Common myeloid progenitor, CD34-positive (primary cell): ENCODE data around the gene PSMD9.

Experiments
- CTCF ChIA-PET: fragments of 350-600 bp; sonication (Branson Sonifier 250); formaldehyde crosslinking; loops from one replicate; lab custom pipeline; 2021; ENCODE audit warnings: antibody characterized with exemption; lab: Charles Lee
- POLR2A ChIA-PET: fragments of 350-600 bp; sonication (Branson Sonifier 250); formaldehyde crosslinking; loops from one replicate; lab custom pipeline; 2021; ENCODE audit warnings: antibody characterized with exemption; lab: Charles Lee
- DNase-seq, 3 donors: peaks; one replicate each; pipeline versions ENCODE4 v3.0.0 to v3.0.0-alpha.2; 2013
- H3K27ac ChIP-seq, 2 experiments: 1 replicate in 1 of 2; 2 replicates in 1 of 2; pipeline ENCODE4 v1.7.0; 2013; ENCODE audit warnings: inconsistent platforms in 2 of 2, low read length in 2 of 2, mild to moderate bottlenecking in 2 of 2, low read depth in 1 of 2, moderate library complexity in 1 of 2; ENCODE audit not compliant: severe bottlenecking in 2 of 2, insufficient read depth in 1 of 2, poor library complexity in 1 of 2
- H3K27me3 ChIP-seq, 5 experiments: replicated peaks in 2 of 5; 1 replicate in 3 of 5; 2 replicates in 2 of 5; pipeline versions ENCODE4 v1.6.1 to v1.7.0; 2013; ENCODE audit warnings: low read length in 4 of 5, mild to moderate bottlenecking in 2 of 5, moderate library complexity in 2 of 5, inconsistent platforms in 1 of 5; ENCODE audit not compliant: insufficient read depth in 5 of 5, control insufficient read depth in 4 of 5
- H3K36me3 ChIP-seq, 4 experiments: 1 replicate in 2 of 4; 2 replicates in 2 of 4; pipeline versions ENCODE4 v1.6.1 to v1.7.0; 2013; ENCODE audit warnings: low read length in 3 of 4, control low read depth in 1 of 4, mild to moderate bottlenecking in 1 of 4; ENCODE audit not compliant: control insufficient read depth in 4 of 4, insufficient read depth in 4 of 4
- H3K4me1 ChIP-seq, 4 experiments: 1 replicate in 3 of 4; 2 replicates in 1 of 4; pipeline versions ENCODE4 v1.6.1 to v1.7.1; 2013; ENCODE audit warnings: low read length in 3 of 4, mild to moderate bottlenecking in 3 of 4, control low read depth in 1 of 4, inconsistent platforms in 1 of 4, moderate library complexity in 1 of 4; ENCODE audit not compliant: control insufficient read depth in 4 of 4, insufficient read depth in 4 of 4; ENCODE audit errors: control extremely low read depth in 1 of 4
- H3K4me3 ChIP-seq, 7 experiments: 1 replicate in 4 of 7; 2 replicates in 3 of 7; pipeline versions ENCODE4 v1.5.1 to v1.7.0; 2013; ENCODE audit warnings: mild to moderate bottlenecking in 7 of 7, low read length in 6 of 7, moderate library complexity in 6 of 7, inconsistent platforms in 2 of 7, low read depth in 2 of 7, control low read depth in 1 of 7; ENCODE audit not compliant: insufficient read depth in 4 of 7, control insufficient read depth in 1 of 7; ENCODE audit errors: extremely low read depth in 1 of 7
- H3K9me3 ChIP-seq, 5 experiments: 1 replicate in 4 of 5; 2 replicates in 1 of 5; pipeline versions ENCODE4 v1.6.1 to v1.7.1; 2013; ENCODE audit warnings: low read length in 4 of 5, mild to moderate bottlenecking in 2 of 5, inconsistent platforms in 1 of 5, low read depth in 1 of 5, moderate library complexity in 1 of 5; ENCODE audit not compliant: control insufficient read depth in 4 of 5, insufficient read depth in 2 of 5; ENCODE audit errors: control extremely low read depth in 1 of 5
- WGBS: methylation state at CpG from one replicate; pipeline ENCODE4 v1.1.5; 2013; ENCODE audit not compliant: insufficient coverage; 5-methylcytosine and 5-hydroxymethylcytosine counted together

PSMD9 gene

GRCh38 chr12:121903202-121903601, 14.6 kb downstream of the PSMD9 start:
- Histone ChIP-seq H3K9me3 (no peaks in the 10 kb centered on the region), H3K27ac (no peak overlapping the region), H3K4me1 (no peaks in the 10 kb centered on the region), H3K36me3 (peaks cover 14 to 62% (median 48%) of the 10 kb centered on the region in 4 experiments), H3K4me3 (no peak overlapping the region), H3K27me3 (no peaks in the 10 kb centered on the region)
- DNase-seq = peak in 1 of 3 donors; percentile 14
- ChIA-PET CTCF (interaction anchor here (1.2 kb wide), 1 partner anchor 16 kb away, joined by 3 read pairs; the partner anchor contains the start of gene CFAP251), POLR2A (no interaction called here)
- WGBS = 100% methylated on average over 1 of the region's 2 CpGs

GRCh38 chr12:121905746-121906145, 17.2 kb downstream of the PSMD9 start:
- Histone ChIP-seq H3K4me1 (no peaks in the 10 kb centered on the region), H3K27me3 (no peaks in the 10 kb centered on the region), H3K9me3 (no peaks in the 10 kb centered on the region), H3K36me3 (peaks cover 12 to 62% (median 48%) of the 10 kb centered on the region in 4 experiments), H3K4me3 (no peak overlapping the region), H3K27ac (no peak overlapping the region)
- POLR2A ChIA-PET = no interaction called here
- 100% methylated on average over 4 of the region's 4 CpGs for WGBS
- CTCF ChIA-PET = no interaction called here
- DNase-seq = no peak

- Histone ChIP-seq H3K9me3 (no peaks in the 10 kb centered on the region), H3K27me3 (no peaks in the 10 kb centered on the region), H3K36me3 (peaks cover 5 to 46% (median 31%) of the 10 kb centered on the region in 4 experiments), H3K4me3 (no peak overlapping the region), H3K4me1 (no peaks in the 10 kb centered on the region), H3K27ac (no peak overlapping the region)
- WGBS = 83% methylated on average over 2 of the region's 2 CpGs
- no peak for DNase-seq
- ChIA-PET POLR2A (interaction anchor here (0.5 kb wide), 1 partner anchor 17 kb away, joined by 4 read pairs; no protein-coding TSS in a partner anchor), CTCF (interaction anchor here (0.5 to 2.7 kb wide), 2 partner anchors 9 to 205 kb away, joined by 3 to 10 read pairs; partner anchors contain the start of gene CFAP251)
Measured at GRCh38 chr12:121908702-121909101, 20.1 kb downstream of the PSMD9 start.

- Histone ChIP-seq H3K27me3 (no peaks in the 10 kb centered on the region), H3K36me3 (peaks cover 9 to 53% (median 33%) of the 10 kb centered on the region in 4 experiments), H3K27ac (no peak overlapping the region), H3K4me1 (no peaks in the 10 kb centered on the region), H3K4me3 (no peak overlapping the region), H3K9me3 (no peaks in the 10 kb centered on the region)
- WGBS = 95% methylated on average over 10 of the region's 14 CpGs
- no peak for DNase-seq
- POLR2A ChIA-PET = no interaction called here
- CTCF ChIA-PET = no interaction called here
Measured at GRCh38 chr12:121911824-121912585, 23.4 kb downstream of the PSMD9 start.

GRCh38 chr12:121915841-121916321, 27.3 kb downstream of the PSMD9 start:
- Histone ChIP-seq H3K36me3 (peaks cover 6 to 36% (median 23%) of the 10 kb centered on the region in 4 experiments), H3K4me1 (peaks cover 0 to 11% (median 9%) of the 10 kb centered on the region in 4 experiments), H3K27me3 (no peaks in the 10 kb centered on the region), H3K4me3 (no peak overlapping the region), H3K27ac (no peak overlapping the region), H3K9me3 (no peaks in the 10 kb centered on the region)
- DNase-seq = no peak
- CTCF ChIA-PET = interaction anchor here (0.7 to 3.8 kb wide), 24 partner anchors 8 to 268 kb away, joined by 3 to 18 read pairs (median 4); no protein-coding TSS in a partner anchor
- 94% methylated on average over 5 of the region's 5 CpGs for WGBS
- POLR2A ChIA-PET = no interaction called here

GRCh38 chr12:121916719-121917118, 28.1 kb downstream of the PSMD9 start:
- no peaks in the 10 kb centered on the region for H3K9me3 ChIP-seq
- 87% methylated on average over 5 of the region's 7 CpGs for WGBS
- H3K36me3 ChIP-seq = peaks cover 6 to 36% (median 23%) of the 10 kb centered on the region in 4 experiments
- H3K27ac ChIP-seq = no peak overlapping the region
- H3K27me3 ChIP-seq = no peaks in the 10 kb centered on the region
- ChIA-PET CTCF (interaction anchor here (0.6 to 3.8 kb wide), 32 partner anchors 9 to 274 kb away, joined by 3 to 18 read pairs (median 4); partner anchors contain the start of gene BCL7A), POLR2A (no interaction called here)
- H3K4me3 ChIP-seq = no peak overlapping the region
- peak; percentile 50 to 72 (median 71) for DNase-seq
- peaks cover 0 to 13% (median 12%) of the 10 kb centered on the region in 4 experiments for H3K4me1 ChIP-seq
